Trophoblast cell (in vitro differentiated cells and primary cell): ENCODE results near the gene ESR1.

Source experiments
- DNase-seq, 2 donors: peaks; one replicate each; pipeline ENCODE4 v3.0.0-alpha.2; 2016
- H2AFZ ChIP-seq: 2 replicates; pipeline ENCODE4 v1.6.1; 2013; ENCODE audit warnings: low read length, moderate library complexity, mild to moderate bottlenecking; ENCODE audit not compliant: insufficient read depth, poor library complexity
- H2AK5ac ChIP-seq: 2 replicates; pipeline ENCODE4 v1.6.1; 2013; ENCODE audit warnings: mild to moderate bottlenecking, low read length
- H2BK120ac ChIP-seq: 2 replicates; pipeline ENCODE4 v1.6.1; 2013; ENCODE audit warnings: low read length, mild to moderate bottlenecking, moderate library complexity; ENCODE audit not compliant: insufficient read depth, poor library complexity
- H2BK12ac ChIP-seq: 2 replicates; pipeline ENCODE4 v1.6.1; 2013; ENCODE audit warnings: mild to moderate bottlenecking, low read length, moderate library complexity
- H2BK5ac ChIP-seq: 2 replicates; pipeline ENCODE4 v1.6.1; 2013; ENCODE audit warnings: low read length, low read depth, moderate library complexity, mild to moderate bottlenecking; ENCODE audit not compliant: poor library complexity
- H3K14ac ChIP-seq: 2 replicates; pipeline ENCODE4 v1.6.1; 2013; ENCODE audit warnings: mild to moderate bottlenecking, low read length
- H3K18ac ChIP-seq: 2 replicates; pipeline ENCODE4 v1.6.1; 2013; ENCODE audit warnings: mild to moderate bottlenecking, low read length
- H3K23ac ChIP-seq: 2 replicates; pipeline ENCODE4 v1.6.1; 2013; ENCODE audit warnings: low read length
- H3K27ac ChIP-seq: 2 replicates; pipeline ENCODE4 v1.5.1; 2013; ENCODE audit warnings: low read depth, mild to moderate bottlenecking, inconsistent platforms, low read length, moderate library complexity
- H3K27me3 ChIP-seq: 2 replicates; pipeline ENCODE4 v1.6.1; 2013; ENCODE audit warnings: inconsistent platforms, mild to moderate bottlenecking, low read length, moderate library complexity; ENCODE audit not compliant: insufficient read depth
- H3K36me3 ChIP-seq, 2 experiments: 1 replicate in 1 of 2; 2 replicates in 1 of 2; pipeline ENCODE4 v1.6.1; 2013; ENCODE audit warnings: low read length in 2 of 2, mild to moderate bottlenecking in 2 of 2, moderate library complexity in 1 of 2; ENCODE audit not compliant: insufficient read depth in 2 of 2, control insufficient read depth in 1 of 2
- H3K4ac ChIP-seq: 2 replicates; pipeline ENCODE4 v1.6.1; 2013; ENCODE audit warnings: low read depth, mild to moderate bottlenecking, low read length, moderate library complexity
- H3K4me1 ChIP-seq, 2 experiments: 1 replicate in 1 of 2; 2 replicates in 1 of 2; pipeline ENCODE4 v1.6.1; 2013; ENCODE audit warnings: low read length in 2 of 2, mild to moderate bottlenecking in 2 of 2, moderate library complexity in 1 of 2; ENCODE audit not compliant: insufficient read depth in 2 of 2, control insufficient read depth in 1 of 2
- H3K4me2 ChIP-seq: 2 replicates; pipeline ENCODE4 v1.6.1; 2013; ENCODE audit warnings: inconsistent platforms, mild to moderate bottlenecking, low read length, moderate library complexity
- H3K4me3 ChIP-seq: 2 replicates; pipeline ENCODE4 v1.5.1; 2013; ENCODE audit warnings: mild to moderate bottlenecking, low read depth, low read length, inconsistent platforms
- H3K79me1 ChIP-seq: one replicate; pipeline ENCODE4 v1.6.1; 2013; ENCODE audit warnings: low read length
- H3K79me2 ChIP-seq: 2 replicates; pipeline ENCODE4 v1.6.1; 2013; ENCODE audit warnings: low read length, mild to moderate bottlenecking; ENCODE audit not compliant: control insufficient read depth, insufficient read depth, poor library complexity
- H3K9ac ChIP-seq: 2 replicates; pipeline ENCODE4 v1.6.1; 2013; ENCODE audit warnings: mild to moderate bottlenecking, low read length
- H3K9me3 ChIP-seq: 2 replicates; pipeline ENCODE4 v1.6.1; 2013; ENCODE audit warnings: low read depth, mild to moderate bottlenecking, control low read depth, inconsistent platforms, low read length; ENCODE audit not compliant: insufficient read depth
- H4K12ac ChIP-seq: 2 replicates; pipeline ENCODE4 v1.6.1; 2013; ENCODE audit warnings: low read depth, mild to moderate bottlenecking, low read length, moderate library complexity
- H4K8ac ChIP-seq: 2 replicates; pipeline ENCODE4 v1.6.1; 2013; ENCODE audit warnings: low read depth, mild to moderate bottlenecking, low read length, moderate library complexity
- H4K91ac ChIP-seq: one replicate; pipeline ENCODE4 v1.6.1; 2013; ENCODE audit warnings: low read depth, mild to moderate bottlenecking, low read length, moderate library complexity
- WGBS: extraction: QIAGEN DNeasy Blood & Tissue Kit; methylation state at CpG from one replicate; pipeline ENCODE4 v1.1.7; 2013; ENCODE audit warnings: missing lambda C conversion rate; ENCODE audit not compliant: insufficient read length, insufficient coverage; ENCODE audit errors: extremely low coverage; 5-methylcytosine and 5-hydroxymethylcytosine counted together

The ESR1 gene

GRCh38 chr6:152166497-152166896 is 359.0 kb downstream of the ESR1 start:
- Histone ChIP-seq H2BK12ac (no peak overlapping the region), H3K9me3 (no peaks in the 10 kb centered on the region), H3K4me3 (no peak overlapping the region), H4K91ac (no peak overlapping the region), H3K79me1 (no peaks in the 10 kb centered on the region), H3K9ac (no peak overlapping the region), H2AFZ (no peak overlapping the region), H3K4me2 (no peak overlapping the region), H3K79me2 (no peaks in the 10 kb centered on the region), H3K18ac (no peak overlapping the region), H3K4ac (no peak overlapping the region), H3K23ac (no peak overlapping the region), H3K14ac (no peak overlapping the region), H3K27ac (no peak overlapping the region), H2BK120ac (no peak overlapping the region), H4K12ac (no peak overlapping the region), H4K8ac (no peak overlapping the region), H2BK5ac (no peak overlapping the region), H3K36me3 (no peaks in the 10 kb centered on the region), H3K4me1 (peaks cover 0 to 2% of the 10 kb centered on the region in 2 experiments), H3K27me3 (no peaks in the 10 kb centered on the region), H2AK5ac (no peak overlapping the region)
- no peak for DNase-seq
- no CpG with 5 or more reads among the region's 4 CpGs for WGBS

GRCh38 chr6:152166897-152167296 is 359.4 kb downstream of the ESR1 start:
- Histone ChIP-seq H2BK5ac (no peak overlapping the region), H2AK5ac (no peak overlapping the region), H3K27me3 (no peaks in the 10 kb centered on the region), H3K4ac (no peak overlapping the region), H3K14ac (no peak overlapping the region), H2BK120ac (no peak overlapping the region), H3K79me1 (no peaks in the 10 kb centered on the region), H3K79me2 (no peaks in the 10 kb centered on the region), H2AFZ (no peak overlapping the region), H4K12ac (no peak overlapping the region), H3K4me1 (no peaks in the 10 kb centered on the region), H4K8ac (no peak overlapping the region), H3K36me3 (no peaks in the 10 kb centered on the region), H3K9ac (no peak overlapping the region), H3K9me3 (no peaks in the 10 kb centered on the region), H3K4me2 (no peak overlapping the region), H2BK12ac (no peak overlapping the region), H3K27ac (no peak overlapping the region), H3K4me3 (no peak overlapping the region), H3K23ac (no peak overlapping the region), H4K91ac (no peak overlapping the region), H3K18ac (no peak overlapping the region)
- no CpG with 5 or more reads among the region's 5 CpGs for WGBS
- DNase-seq = no peak

GRCh38 chr6:152167641-152168603 is 360.4 kb downstream of the ESR1 start:
- H3K23ac ChIP-seq = no peak overlapping the region
- no peak overlapping the region for H4K91ac ChIP-seq
- H3K9ac ChIP-seq = no peak overlapping the region
- no peak overlapping the region for H3K18ac ChIP-seq
- H3K27ac ChIP-seq = no peak overlapping the region
- no peak overlapping the region for H3K4ac ChIP-seq
- no peaks in the 10 kb centered on the region for H3K79me1 ChIP-seq
- no peaks in the 10 kb centered on the region for H3K36me3 ChIP-seq
- DNase-seq = no peak
- H2BK12ac ChIP-seq = no peak overlapping the region
- no peak overlapping the region for H3K4me2 ChIP-seq
- no CpG with 5 or more reads among the region's 13 CpGs for WGBS
- no peak overlapping the region for H4K12ac ChIP-seq
- no peak overlapping the region for H3K14ac ChIP-seq
- H2AFZ ChIP-seq = no peak overlapping the region
- H3K4me1 ChIP-seq = no peaks in the 10 kb centered on the region
- no peaks in the 10 kb centered on the region for H3K9me3 ChIP-seq
- no peak overlapping the region for H3K4me3 ChIP-seq
- no peak overlapping the region for H2BK5ac ChIP-seq
- H2AK5ac ChIP-seq = no peak overlapping the region
- no peak overlapping the region for H4K8ac ChIP-seq
- H3K27me3 ChIP-seq = no peaks in the 10 kb centered on the region
- H2BK120ac ChIP-seq = no peak overlapping the region
- no peaks in the 10 kb centered on the region for H3K79me2 ChIP-seq

GRCh38 chr6:152170313-152170701 is 362.8 kb downstream of the ESR1 start:
- Histone ChIP-seq H2BK120ac (no peak overlapping the region), H3K79me1 (no peaks in the 10 kb centered on the region), H2BK12ac (no peak overlapping the region), H3K27ac (no peak overlapping the region), H4K91ac (no peak overlapping the region), H2AK5ac (no peak overlapping the region), H2AFZ (no peak overlapping the region), H4K12ac (no peak overlapping the region), H3K36me3 (no peaks in the 10 kb centered on the region), H3K9ac (no peak overlapping the region), H3K4me2 (no peak overlapping the region), H3K4me1 (no peaks in the 10 kb centered on the region), H3K4me3 (no peak overlapping the region), H3K14ac (no peak overlapping the region), H4K8ac (no peak overlapping the region), H3K9me3 (no peaks in the 10 kb centered on the region), H3K79me2 (no peaks in the 10 kb centered on the region), H3K4ac (no peak overlapping the region), H3K27me3 (no peaks in the 10 kb centered on the region), H3K23ac (no peak overlapping the region), H2BK5ac (no peak overlapping the region), H3K18ac (no peak overlapping the region)
- DNase-seq = peak in 1 of 2 donors; percentile 34
- WGBS = no CpG with 5 or more reads among the region's 4 CpGs
